Activated CD4-positive, alpha-beta T cell treated with anti-CD3 and anti-CD28 coated beads for 1 hour (primary cell): ENCODE data around the gene CTSA.

Experiments used
- DNase-seq: peaks from one replicate; pipeline ENCODE4 v3.0.0-alpha.2; 2020

The CTSA gene

GRCh38 chr20:45890985-45891983 is at the start of gene CTSA, which contains the start of gene NEURL2:
CTSA (plus strand) TSS chr20:45891335; CDS start chr20:45891569, 234 bp downstream.
NEURL2 (minus strand) TSS chr20:45891208; CDS start chr20:45890991, 217 bp downstream.
- DNase-seq: peak; percentile 77

GRCh38 chr20:45841407-45842129 is 49.6 kb upstream of the CTSA start:
- no peak for DNase-seq

DNA sequence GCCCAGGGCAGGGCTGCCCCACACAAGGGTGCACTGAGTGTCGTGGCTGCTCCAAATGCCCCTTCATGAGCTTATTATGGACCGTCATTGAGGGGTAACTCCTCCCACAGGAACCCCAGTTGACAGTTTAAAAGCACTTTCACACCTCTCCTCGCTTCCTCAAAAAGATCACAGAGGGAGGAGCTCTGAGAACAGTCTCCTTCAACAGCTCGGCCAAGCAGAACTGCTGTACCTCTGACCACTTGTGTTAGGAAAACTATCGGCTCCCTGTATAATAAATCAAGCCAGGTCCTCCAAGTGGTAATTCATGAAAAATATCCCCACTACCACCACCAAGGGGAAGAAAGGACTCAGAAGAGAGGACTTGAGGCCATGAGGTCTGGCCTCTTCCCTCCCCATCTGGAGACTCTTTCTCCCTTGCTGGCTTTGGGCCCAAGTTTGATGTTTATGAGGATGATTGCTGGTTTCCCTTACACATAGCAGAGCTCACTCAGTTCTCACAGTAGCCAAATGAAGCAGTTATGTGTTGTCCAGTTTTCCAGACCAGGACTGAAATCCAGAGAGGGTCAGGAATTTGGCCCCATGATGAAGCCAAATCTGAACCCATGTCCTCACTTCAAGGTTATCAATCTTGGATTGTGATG is 48.8 kb upstream of the CTSA start:
- no peak for DNase-seq

DNA sequence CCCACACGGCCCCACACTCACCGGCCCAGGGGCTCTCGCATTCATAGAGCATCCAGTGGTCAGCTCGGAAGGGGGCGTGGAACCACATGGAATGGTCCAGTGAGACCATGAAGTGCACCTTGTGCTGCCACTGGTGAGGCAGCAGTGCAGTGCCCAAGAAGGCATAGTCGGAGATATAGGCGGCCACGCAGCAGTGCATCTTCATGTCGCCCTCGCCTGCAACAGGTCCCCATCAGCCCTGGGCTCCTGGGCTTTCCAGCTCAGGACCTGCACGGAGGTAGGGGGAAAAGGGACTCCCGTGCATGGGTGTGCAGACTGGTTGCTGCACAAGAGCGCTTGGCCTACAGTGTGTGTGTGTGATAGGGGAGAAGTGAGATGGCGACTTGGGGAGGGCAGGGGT is 47.6 kb upstream of the CTSA start:
- no peak for DNase-seq

DNA sequence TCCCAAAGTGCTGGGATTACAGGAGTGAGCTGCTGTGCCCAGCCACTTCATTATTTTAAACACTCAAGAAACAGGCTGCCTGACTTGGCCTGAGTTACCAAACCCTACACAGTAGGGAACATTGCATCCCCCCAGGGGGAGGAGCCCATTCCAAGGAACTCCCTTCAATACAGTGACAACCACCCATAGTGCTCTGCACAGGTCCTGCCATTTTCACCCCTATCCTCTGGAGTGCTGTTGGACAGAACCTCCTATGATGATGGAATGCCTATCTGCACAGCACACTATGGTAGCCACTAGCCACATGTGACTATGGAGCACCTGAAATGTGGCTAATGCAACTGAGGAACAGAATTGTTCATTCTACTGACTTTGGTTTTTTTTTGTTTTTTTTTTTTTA is 45.7 kb upstream of the CTSA start:
- DNase-seq: no peak

DNA sequence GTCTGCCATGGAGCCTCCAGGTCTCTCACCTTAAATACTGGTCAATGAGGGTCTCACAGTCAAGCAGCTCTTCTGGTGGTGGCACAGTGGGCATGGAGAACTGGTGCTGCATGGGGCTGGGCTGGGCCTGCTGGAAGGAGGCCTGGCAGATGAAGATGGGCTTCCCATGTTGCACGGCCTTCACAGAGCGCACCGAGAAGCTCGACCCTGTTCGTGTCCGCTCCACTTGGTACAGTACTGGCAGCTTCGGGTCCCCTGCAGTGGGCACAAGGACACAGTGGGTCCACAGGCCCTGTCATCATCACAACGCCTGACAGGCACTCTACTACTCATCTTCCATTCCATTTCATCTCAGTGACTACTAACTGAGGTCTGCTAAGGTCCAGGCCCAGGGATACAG is 42.7 kb upstream of the CTSA start:
- no peak for DNase-seq

- no peak for DNase-seq
These were observed 42.1 kb upstream of the CTSA start for GRCh38 chr20:45848969-45849582.

DNA sequence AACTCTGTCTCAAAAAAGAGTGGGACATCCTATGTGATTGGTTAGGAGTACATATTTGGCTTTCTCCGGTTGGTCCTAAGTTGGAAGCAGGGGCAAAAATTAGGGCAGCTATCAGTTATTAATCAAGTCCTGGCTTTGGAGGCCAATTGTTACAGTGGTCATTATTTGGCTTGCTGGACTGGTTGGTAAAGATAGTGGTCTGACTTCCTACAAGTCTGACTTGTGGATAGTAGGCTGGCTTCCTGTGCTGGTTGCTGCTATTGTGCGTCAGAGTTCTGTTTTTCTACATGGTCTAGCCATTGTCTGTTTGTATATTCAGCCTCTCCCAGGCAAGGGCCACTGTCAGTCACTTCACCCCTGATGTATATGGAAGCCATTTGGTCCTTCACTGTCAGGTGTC is 40.9 kb upstream of the CTSA start:
- no peak for DNase-seq

- DNase-seq: no peak
These were observed 40.2 kb upstream of the CTSA start for GRCh38 chr20:45850926-45851325.

DNA sequence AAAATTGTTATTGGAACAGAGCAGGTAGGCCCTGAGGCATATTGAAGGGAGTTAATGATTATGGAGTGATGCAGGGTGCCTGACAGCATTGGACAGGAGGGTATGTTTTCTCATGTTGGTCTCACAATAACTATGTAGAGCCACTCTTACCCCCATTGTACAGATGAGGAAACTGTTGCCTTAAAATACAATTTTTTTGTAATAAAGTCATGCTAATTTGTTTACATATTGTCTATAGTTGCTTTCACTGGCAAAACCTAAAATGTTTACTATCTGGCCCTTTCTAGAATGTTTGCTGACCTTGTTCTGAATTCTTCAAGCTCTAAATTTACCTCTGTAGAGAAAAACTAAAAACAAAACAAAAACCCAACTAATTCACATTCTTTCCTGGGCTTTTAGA is 39.6 kb upstream of the CTSA start:
- DNase-seq: no peak

GRCh38 chr20:45852326-45852725 is 38.8 kb upstream of the CTSA start:
- DNase-seq: no peak

GRCh38 chr20:45853484-45853883 is 37.7 kb upstream of the CTSA start:
- no peak for DNase-seq

DNA sequence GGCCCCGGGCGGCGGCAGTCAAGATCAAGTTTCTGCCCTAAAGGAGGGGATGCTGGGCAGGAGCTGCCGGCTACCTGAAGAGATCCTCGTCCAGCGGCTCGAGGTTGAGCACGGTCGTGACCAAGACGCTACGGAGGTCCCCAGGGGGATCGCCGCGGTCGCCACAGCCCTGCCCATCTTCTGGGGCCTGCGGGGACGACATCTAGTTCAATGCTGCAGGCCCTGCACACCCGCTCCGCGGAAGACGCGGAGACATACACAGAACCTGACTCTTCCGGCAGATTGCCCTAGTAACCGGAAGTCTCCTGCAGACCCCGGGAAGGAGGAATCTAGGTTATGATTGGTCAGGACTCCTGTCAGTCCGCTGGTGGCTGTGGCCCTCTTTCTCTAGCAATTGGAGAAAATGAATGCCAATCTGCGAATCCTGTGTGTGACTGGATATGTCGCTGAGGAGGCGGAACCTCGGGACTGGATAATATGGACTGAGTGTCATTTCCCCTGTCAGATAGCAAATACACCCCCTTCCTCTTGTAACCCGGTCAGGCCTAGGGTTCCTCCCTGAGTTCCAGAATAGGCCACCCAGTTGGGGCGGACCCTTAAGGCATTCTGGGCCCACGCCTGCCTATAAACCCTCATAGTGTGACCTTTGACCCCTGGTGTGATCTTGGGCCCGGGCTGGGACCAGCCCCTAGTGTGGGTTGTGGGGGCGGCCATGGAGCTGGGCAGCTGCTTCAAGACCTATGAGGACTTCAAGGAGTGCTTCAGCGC is 33.8 kb upstream of the CTSA start, which contains the start of the genes ACOT8 and ZSWIM3:
Gene ACOT8, minus strand, starts transcription at position 279 of the 768 bp plus-strand sequence. Its CDS starts 77 bp downstream, at position 202.
Gene ZSWIM3, plus strand, starts transcription at position 501 of the 768 bp plus-strand sequence. Its CDS starts 212 bp downstream, at position 713.
- DNase-seq: peak; percentile 83

DNA sequence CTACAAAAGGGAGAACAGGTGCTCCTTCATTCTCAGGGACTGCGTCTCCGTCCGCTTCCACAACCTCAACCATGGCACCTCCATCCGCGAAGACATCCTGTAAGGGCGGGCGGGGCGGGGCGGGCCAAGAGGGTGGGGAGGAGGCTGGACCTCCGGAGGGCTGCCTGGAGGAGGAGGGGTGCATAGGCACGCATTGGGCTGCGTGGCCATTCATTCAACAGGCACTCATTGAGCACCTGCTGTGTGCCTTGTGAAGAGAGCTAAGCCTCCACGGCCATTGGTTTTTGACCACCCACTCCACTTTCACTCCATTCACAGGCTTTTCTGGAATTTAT is 33.3 kb upstream of the CTSA start:
- no peak for DNase-seq

DNA sequence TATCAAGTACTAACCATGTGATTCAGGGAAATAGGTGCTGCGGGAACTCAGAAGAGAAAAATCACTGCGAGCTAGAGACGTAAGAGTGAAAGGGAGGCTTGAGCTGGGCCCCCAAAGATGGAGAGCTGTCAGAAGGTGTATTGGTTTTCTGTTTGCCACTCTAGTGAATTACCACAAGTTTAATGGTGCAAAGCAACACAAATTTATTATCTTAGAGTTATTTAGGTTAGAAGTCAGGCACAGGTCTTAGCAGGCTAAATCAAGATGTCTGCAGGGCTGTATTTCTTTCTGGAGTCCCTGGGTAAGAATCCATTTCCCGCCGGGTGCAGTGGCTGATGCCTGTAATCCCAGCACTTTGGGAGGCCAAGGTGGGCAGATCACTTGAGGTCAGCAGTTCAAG is 31.2 kb upstream of the CTSA start:
- no peak for DNase-seq

GRCh38 chr20:45860560-45861220 is 30.4 kb upstream of the CTSA start:
- DNase-seq: no peak

GRCh38 chr20:45861221-45862075 is 29.7 kb upstream of the CTSA start:
- DNase-seq: no peak

GRCh38 chr20:45863543-45864470 is 27.3 kb upstream of the CTSA start:
- no peak for DNase-seq

- no peak for DNase-seq
These were observed 24.7 kb upstream of the CTSA start for GRCh38 chr20:45866454-45866853.
